OCI-LY7 (cell line): Measurements from ENCODE around the gene DOCK4.

Experiments used
- EZH2phosphoT487 ChIP-seq: fragments of 200-600 bp; sonication (generic); IDR thresholded peaks from 2 replicates; pipeline ENCODE4 v1.6.1; 2018; ENCODE audit warnings: low read depth, borderline replicate concordance, mild to moderate bottlenecking, mixed run types, antibody characterized with exemption, low read length, moderate library complexity, mixed read lengths
- TF ChIP-seq, protein P1 (sequence below): fragments of 200-600 bp; sonication (generic); conservative IDR thresholded peaks from 2 replicates; pipeline ENCODE4 v1.5.1; 2014; ENCODE audit warnings: mild to moderate bottlenecking, antibody characterized with exemption, low read length, moderate library complexity, mixed read lengths

DNA sequence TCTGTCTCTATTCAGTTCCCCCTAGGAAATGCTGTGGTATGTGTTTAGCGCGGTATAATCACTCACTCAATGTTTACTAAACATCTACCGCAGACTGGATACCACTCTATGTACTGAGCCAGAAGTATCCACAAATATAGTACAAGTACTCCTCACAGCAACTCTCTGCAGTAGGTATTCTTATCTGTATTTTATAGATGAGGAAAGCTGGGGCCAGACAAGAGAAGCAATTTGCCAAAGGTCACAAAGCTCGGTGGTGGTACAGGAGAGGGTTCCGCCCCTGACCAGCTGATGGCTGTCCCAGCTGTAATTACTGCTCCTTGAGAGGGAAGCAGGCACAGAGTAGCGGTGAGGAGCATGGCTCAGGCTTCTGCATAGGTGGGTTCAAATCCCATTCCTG, 184.1 kb downstream of the DOCK4 start:
- TF ChIP-seq, protein P1, sequence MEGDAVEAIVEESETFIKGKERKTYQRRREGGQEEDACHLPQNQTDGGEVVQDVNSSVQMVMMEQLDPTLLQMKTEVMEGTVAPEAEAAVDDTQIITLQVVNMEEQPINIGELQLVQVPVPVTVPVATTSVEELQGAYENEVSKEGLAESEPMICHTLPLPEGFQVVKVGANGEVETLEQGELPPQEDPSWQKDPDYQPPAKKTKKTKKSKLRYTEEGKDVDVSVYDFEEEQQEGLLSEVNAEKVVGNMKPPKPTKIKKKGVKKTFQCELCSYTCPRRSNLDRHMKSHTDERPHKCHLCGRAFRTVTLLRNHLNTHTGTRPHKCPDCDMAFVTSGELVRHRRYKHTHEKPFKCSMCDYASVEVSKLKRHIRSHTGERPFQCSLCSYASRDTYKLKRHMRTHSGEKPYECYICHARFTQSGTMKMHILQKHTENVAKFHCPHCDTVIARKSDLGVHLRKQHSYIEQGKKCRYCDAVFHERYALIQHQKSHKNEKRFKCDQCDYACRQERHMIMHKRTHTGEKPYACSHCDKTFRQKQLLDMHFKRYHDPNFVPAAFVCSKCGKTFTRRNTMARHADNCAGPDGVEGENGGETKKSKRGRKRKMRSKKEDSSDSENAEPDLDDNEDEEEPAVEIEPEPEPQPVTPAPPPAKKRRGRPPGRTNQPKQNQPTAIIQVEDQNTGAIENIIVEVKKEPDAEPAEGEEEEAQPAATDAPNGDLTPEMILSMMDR = no peak
- TF ChIP-seq EZH2phosphoT487 = no peak
